ENCODE results near the gene ZNF521. TPM values are rescaled to one million over a fixed set of nuclear protein-coding genes. Genes with fewer than 3 reads are reported as not detected.

Gene ZNF521
- total and polyA plus RNA-seq, 2 of the 13 experiments (the other 11 are each of a cell fraction or from before 2014, with no cell fraction given): 0.02 TPM; not detected in 1

DNA sequence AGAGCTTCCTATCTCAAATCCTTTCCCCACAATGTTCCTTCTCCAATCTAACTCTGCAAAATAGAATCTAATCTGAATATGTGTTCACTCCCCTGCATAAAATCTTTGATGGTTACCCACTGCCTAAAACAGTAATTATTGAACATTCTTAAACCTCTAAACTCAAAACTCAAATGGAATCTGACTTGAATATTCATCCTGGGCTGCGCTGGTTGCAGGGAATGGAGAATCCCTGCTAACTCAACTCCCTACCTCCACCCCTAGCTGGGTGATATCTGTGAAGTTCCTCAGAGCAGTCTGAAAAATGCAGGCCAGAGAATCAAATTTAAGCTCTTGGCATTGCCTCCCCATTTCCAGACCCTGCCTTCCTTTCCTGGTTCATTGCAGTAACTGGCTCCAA is 44.8 kb downstream of the ZNF521 start:
- FAIRE-seq (no peak), ATAC-seq (no peak)
- H3K27me3 ChIP-seq (ENCODE audit: control insufficient read depth in 1 of 2, insufficient read depth in 2 of 2, low read length in 2 of 2): no peaks in the 10 kb centered on the region

GRCh38 chr18:25306671-25307070 is 45.3 kb downstream of the ZNF521 start:
- intact Hi-C loops (cut with micrococcal nuclease; ENCODE audit: unreplicated experiment) (loop anchor here (10.0 kb wide), 1 partner anchor 62 kb away; no protein-coding TSS in a partner anchor), in situ Hi-C loops (cut with HindIII; ENCODE audit: extremely low pct_ligation_motif_present, low pct_unique_long_range_greater_than_20kb) (no loop called here)
- BruUV-seq (replicated peaks): no TSS peak
- 5% methylated on average over 1 of the region's 1 CpG for WGBS (ENCODE audit: low lambda C conversion rate)
- FAIRE-seq: no peak
- ATAC-seq: no peak
- no peak overlapping the region for H3K4me3 ChIP-seq (replicated peaks in 1 of 3; ENCODE audit: insufficient read depth in 1 of 3, low read depth in 2 of 3, low read length in 3 of 3)
- DNase-seq (ENCODE audit: low spot score): no peak
- no peak overlapping the region for H3K9ac ChIP-seq (ENCODE audit: insufficient read depth, low read depth, low read length)
- H2AFZ ChIP-seq (ENCODE audit: low read length): no peak overlapping the region
- CTCF ChIA-PET (ENCODE audit: low intra/inter-chr PET ratio, low total read pairs): no interaction called here
- no peaks in the 10 kb centered on the region for H4K20me1 ChIP-seq (ENCODE audit: insufficient read depth, low read length)
- H3K27ac ChIP-seq (ENCODE audit: extremely low read length, insufficient read depth, low read length): no peak overlapping the region
- H3K4me2 ChIP-seq (ENCODE audit: low read depth, low read length): no peak overlapping the region
- H3K27me3 ChIP-seq (ENCODE audit: control insufficient read depth in 1 of 2, insufficient read depth in 2 of 2, low read length in 2 of 2): no peaks in the 10 kb centered on the region
- POLR2A ChIA-PET: no interaction called here
- H3K9me3 ChIP-seq (ENCODE audit: low read length): no peaks in the 10 kb centered on the region
- no peaks in the 10 kb centered on the region for H3K79me2 ChIP-seq (ENCODE audit: insufficient read depth, low read length)
- H3K36me3 ChIP-seq (replicated peaks in 1 of 2; ENCODE audit: control insufficient read depth in 1 of 2, insufficient read depth in 2 of 2, low read length in 2 of 2): no peaks in the 10 kb centered on the region
- no peaks in the 10 kb centered on the region for H3K4me1 ChIP-seq (ENCODE audit: insufficient read depth, low read length)
- TF ChIP-seq ATF1 (CRISPR knock-in tag; IDR thresholded peaks at IDR 0.05): no peak
- TF ChIP-seq ZNF329 (CRISPR knock-in tag; IDR thresholded peaks at IDR 0.05; ENCODE audit: low read depth): no peak
- no peak for TF ChIP-seq ZNF784 (CRISPR knock-in tag; IDR thresholded peaks at IDR 0.05; ENCODE audit: borderline replicate concordance)
- TF ChIP-seq CHD2 (IDR thresholded peaks at IDR 0.05; ENCODE audit: low read depth, low read length): no peak
- no peak for TF ChIP-seq HNF1B (CRISPR knock-in tag; IDR thresholded peaks at IDR 0.05)
- TF ChIP-seq, protein P1, sequence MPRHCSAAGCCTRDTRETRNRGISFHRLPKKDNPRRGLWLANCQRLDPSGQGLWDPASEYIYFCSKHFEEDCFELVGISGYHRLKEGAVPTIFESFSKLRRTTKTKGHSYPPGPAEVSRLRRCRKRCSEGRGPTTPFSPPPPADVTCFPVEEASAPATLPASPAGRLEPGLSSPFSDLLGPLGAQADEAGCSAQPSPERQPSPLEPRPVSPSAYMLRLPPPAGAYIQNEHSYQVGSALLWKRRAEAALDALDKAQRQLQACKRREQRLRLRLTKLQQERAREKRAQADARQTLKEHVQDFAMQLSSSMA (CRISPR knock-in tag; IDR thresholded peaks at IDR 0.05): no peak
- no peak for TF ChIP-seq CEBPB (IDR thresholded peaks at IDR 0.05; ENCODE audit: borderline replicate concordance, low read depth, low read length)
- TF ChIP-seq PCBP1 (IDR thresholded peaks at IDR 0.05; ENCODE audit: borderline replicate concordance, low read depth, low read length): no peak

More for the DNA sequence above, 44.8 kb downstream of the ZNF521 start:
- ChIA-PET POLR2A (no interaction called here), CTCF (ENCODE audit: low intra/inter-chr PET ratio, low total read pairs) (no interaction called here)
- in situ Hi-C loops (cut with HindIII; ENCODE audit: extremely low pct_ligation_motif_present, low pct_unique_long_range_greater_than_20kb): no loop called here
- Histone ChIP-seq H3K27ac (ENCODE audit: extremely low read length, insufficient read depth, low read length) (no peak overlapping the region), H3K4me3 (replicated peaks in 1 of 3; ENCODE audit: insufficient read depth in 1 of 3, low read depth in 2 of 3, low read length in 3 of 3) (no peak overlapping the region), H3K4me1 (ENCODE audit: insufficient read depth, low read length) (no peaks in the 10 kb centered on the region), H3K9me3 (ENCODE audit: low read length) (no peaks in the 10 kb centered on the region), H2AFZ (ENCODE audit: low read length) (no peak overlapping the region), H3K4me2 (ENCODE audit: low read depth, low read length) (no peak overlapping the region), H3K79me2 (ENCODE audit: insufficient read depth, low read length) (no peaks in the 10 kb centered on the region), H4K20me1 (ENCODE audit: insufficient read depth, low read length) (no peaks in the 10 kb centered on the region), H3K9ac (ENCODE audit: insufficient read depth, low read depth, low read length) (no peak overlapping the region), H3K36me3 (replicated peaks in 1 of 2; ENCODE audit: control insufficient read depth in 1 of 2, insufficient read depth in 2 of 2, low read length in 2 of 2) (no peaks in the 10 kb centered on the region)
- intact Hi-C loops (cut with micrococcal nuclease; ENCODE audit: unreplicated experiment): loop anchor here (10.0 kb wide), 1 partner anchor 62 kb away; no protein-coding TSS in a partner anchor
- no TSS peak for BruUV-seq (replicated peaks)
- TF ChIP-seq ZNF337 (CRISPR knock-in tag; IDR thresholded peaks at IDR 0.05; ENCODE audit: borderline replicate concordance, low read depth) (no peak), ZNF784 (CRISPR knock-in tag; IDR thresholded peaks at IDR 0.05; ENCODE audit: borderline replicate concordance) (no peak), ZNF274 (CRISPR knock-in tag; IDR thresholded peaks at IDR 0.05) (no peak), ZNF143 (CRISPR knock-in tag; IDR thresholded peaks at IDR 0.05) (no peak), TEF (CRISPR knock-in tag; IDR thresholded peaks at IDR 0.05) (no peak), PCBP1 (IDR thresholded peaks at IDR 0.05; ENCODE audit: borderline replicate concordance, low read depth, low read length) (no peak), POLR2AphosphoS5 (IDR thresholded peaks at IDR 0.05; ENCODE audit: low read depth, low read length) (no peak), TBX2 (CRISPR knock-in tag; IDR thresholded peaks at IDR 0.05; ENCODE audit: borderline replicate concordance) (no peak)
- 0% methylated on average over 1 of the region's 1 CpG for WGBS (ENCODE audit: low lambda C conversion rate)
- no peak for DNase-seq (ENCODE audit: low spot score)
